SHP77 treated with DMSO at 0.1 percent for 48 hours (cell line): ENCODE measurements around the gene TARBP1.
"Not testable (repeated sequence)": the region's sequence is repeated elsewhere in the genome, so short reads cannot be mapped to it uniquely, and the experiment has no call there.

Experiments used
- DNase-seq: peaks from one replicate; lab custom pipeline; 2025; lab: John Stamatoyannopoulos, UW

The TARBP1 gene

DNA sequence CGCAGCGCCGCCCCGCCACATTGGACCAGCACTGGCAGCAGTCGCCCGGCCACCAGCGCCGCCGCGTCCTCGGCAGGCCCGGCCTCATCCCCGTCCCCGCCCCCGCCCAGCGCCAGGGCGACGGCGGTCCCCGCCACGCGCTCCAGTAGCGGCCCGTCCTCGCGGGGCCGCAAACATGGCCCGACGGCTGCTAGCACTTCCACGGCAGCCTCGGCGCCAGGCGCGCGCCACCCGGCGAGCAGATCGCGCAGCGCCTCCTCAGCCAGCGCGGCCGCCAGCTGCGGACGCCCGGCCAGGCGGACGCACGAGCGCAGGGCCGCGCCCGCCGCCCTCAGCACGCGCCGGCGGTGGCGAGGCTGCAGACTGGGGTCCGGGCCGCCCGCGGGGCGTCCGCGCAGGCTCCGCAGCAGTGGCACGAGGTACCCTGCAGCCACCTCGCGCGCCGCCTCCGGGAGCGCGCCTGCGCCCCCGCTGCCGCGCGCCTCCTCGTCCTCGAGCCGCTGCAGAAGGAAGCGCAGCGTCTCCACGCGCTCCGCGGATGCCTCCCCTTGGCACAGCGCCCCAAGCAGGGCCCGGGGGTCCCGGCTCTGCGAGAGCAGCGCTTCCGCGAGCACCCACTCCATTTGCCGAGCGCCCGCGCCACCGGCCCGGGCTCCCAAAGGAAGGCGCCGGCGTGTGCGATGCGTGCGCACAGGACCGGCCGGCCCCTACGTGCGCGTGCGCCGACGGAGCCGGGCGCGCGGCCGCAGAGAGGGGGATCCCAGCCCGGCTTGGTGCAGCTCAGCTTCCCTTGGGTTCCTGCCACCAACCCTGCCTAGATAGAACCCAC is at the start of gene TARBP1:
TARBP1 (minus strand) TSS at position 699 of the 829 bp plus-strand sequence; CDS start at position 623, 76 bp downstream.
- peak; percentile 56 for DNase-seq

- DNase-seq = no peak
Measured at GRCh38 chr1:234528074-234528865, 49.3 kb upstream of the TARBP1 start.

- no peak for DNase-seq
Measured at GRCh38 chr1:234527346-234527745, 48.4 kb upstream of the TARBP1 start.

GRCh38 chr1:234526922-234527321 is 47.9 kb upstream of the TARBP1 start:
- no peak for DNase-seq

DNA sequence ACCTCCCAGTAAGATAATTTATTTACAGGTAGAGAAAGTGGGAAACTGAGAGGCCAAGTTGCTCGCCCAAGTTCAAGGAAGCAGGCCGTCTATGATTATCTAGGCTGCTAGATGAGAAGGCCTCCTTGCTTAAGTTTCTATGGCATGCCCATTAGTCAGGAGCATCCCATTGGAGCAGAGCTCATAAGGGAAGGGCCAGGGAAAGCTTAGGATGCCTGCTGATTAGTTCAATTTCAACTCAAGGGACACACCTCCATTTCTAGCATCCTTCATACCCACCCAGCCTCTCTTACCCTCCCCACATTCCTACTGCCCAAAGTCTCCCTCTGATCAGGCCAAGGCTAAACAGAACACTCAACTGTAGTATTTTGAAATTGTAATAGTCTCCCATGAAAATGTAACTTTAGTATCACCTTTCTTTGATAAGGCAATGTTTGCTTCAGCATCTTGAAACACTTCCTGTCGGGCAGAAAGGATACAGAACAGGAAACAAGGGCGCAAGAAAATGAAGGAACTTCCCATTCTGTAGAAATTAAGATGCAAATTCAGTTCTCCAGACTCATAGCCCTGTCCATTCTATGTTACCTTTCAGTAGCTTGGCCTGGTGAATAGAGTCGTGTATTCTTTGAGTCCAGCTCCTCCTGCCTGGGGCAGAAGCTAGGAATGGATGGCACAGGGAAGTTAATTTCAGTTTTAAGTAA is 46.3 kb upstream of the TARBP1 start:
- DNase-seq = no peak

DNA sequence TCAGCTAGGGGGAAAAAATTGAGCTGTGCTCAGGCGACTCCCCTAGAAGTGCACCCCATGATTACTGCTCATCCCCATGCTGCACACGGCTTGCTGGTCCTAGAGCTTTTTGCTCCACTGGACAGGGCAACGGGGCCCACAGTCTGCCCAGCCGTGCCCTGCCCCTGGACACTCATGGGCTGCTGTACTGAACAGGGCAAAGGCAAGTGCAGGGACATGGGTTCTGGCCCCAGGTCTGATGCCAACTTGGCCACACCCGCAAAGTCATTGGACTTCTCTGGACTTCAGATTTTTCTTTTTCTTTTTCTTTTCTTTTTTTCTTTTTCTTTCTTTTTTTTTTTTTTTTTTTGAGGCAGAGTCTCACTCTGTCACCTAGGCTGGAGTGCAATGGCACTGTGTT is 42.9 kb upstream of the TARBP1 start:
- no peak for DNase-seq

DNA sequence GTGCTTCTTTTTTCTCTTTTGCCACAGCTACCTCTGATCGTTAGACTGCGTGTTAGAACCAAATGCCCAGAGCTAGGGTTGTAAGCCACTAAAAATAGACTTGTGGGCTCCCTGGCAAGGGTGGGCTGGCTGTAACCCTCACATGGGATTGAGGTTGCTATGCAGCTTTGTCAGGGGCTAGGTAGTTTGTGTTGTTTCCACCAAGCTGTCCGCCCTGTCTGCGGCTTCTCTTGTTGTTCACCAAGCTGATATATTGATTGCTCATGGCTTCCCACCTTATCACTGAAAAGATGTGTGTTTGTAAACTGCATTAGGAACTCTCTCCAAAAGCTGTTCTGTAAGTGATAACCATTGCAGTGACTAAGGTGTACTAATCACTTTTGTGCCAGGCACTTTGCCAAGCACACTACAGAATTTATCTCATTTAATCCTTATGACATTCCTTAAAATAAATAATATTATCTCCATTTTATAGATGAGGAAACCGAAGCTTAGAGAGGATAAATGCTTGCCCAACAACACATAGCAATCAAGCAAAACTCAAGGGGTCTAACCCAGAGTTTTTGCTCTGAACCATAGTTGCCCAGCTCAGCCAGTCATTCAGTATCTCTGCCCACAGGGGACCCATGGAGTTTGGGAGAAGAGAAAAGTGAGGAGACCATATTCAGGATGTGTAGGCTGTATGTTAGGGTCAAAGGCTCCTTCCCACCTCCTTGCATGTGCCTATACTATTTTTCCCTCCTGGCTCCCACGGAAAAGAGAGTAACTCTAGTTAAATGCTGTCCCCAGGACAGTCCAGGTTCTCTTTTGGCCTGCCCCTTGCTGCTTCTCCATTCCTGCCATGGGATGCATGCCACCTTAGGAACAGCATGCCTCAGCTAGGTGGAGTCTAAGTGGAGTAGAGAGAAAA is 42.2 kb upstream of the TARBP1 start:
- no peak for DNase-seq

DNA sequence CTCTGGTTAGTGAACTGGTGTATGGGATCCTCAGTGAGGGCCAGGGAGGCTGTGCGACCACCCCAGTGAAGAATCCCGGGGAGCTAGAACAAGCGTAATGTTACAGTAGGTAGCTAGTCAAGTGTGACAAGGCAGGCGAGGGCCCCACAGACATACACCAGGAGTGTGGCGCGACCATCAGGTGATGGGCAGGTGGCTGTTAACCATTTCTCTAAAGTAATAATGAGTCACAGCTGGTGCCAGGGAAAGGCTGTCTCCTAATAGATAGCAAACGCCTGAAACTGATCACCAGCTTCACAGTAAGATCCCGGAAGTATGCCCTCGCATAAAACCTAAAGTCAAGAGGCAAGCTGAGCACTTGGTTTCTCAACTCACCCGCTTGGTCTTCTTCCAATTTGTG is 40.5 kb upstream of the TARBP1 start:
- no peak for DNase-seq

DNA sequence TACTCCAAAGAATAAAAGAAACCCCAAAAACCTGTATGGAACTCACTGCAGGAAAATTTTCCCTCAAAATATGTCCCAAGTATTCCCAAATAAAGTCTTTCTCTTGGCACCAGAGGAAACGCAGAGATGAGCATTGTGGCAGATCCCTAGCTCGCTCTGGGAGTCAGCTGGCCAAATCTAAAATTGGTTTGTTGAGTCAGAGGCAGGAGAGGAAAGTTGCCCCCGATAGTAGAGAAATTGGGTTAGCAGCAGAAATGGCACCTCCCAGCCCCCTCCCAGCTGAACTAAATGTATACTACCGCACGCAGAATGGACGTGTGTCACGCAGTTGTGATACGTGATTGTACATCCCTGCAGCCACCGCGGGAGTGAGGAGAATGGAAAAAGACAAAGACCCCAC is 39.9 kb upstream of the TARBP1 start:
- no peak for DNase-seq

DNA sequence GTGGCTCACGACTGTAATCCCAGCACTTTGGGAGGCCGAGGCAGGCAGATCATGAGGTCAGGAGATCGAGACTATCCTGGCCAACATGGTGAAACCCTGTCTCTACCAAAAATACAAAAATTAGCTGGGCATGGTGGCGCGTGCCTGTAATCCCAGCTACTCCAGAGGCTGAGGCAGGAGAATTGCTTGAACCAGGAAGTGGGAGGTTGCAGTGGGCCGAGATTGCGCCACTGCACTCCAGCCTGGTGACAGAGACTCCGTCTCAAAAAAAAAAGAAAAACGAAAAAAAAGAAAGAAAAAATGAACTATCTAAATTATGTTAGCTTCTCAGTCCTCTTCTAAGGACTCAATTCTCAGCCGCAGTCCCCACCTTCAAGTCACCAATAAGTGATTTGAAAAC is 39.1 kb upstream of the TARBP1 start:
- not testable (repeated sequence) for DNase-seq

- DNase-seq = no peak
Measured at GRCh38 chr1:234517110-234517802, 38.3 kb upstream of the TARBP1 start.

DNA sequence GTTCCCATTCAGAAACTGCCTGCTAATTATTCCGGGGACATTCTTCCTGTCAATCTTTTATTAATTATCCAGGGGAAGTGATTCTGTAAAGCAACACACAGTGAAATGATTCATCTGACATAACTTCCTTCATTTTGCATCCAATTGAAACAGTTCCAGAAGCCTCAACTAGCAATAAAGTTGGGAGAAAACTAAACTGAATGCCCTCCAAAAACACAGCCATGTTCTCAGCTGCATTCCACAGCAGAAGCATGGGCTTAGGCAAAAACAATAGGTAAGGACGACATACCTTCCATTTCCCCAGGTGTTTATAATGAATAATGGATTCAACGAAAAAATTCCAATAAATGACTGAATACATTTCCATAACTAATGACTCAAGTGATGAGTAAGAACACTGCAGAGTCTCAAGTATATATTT is 36.9 kb upstream of the TARBP1 start:
- no peak for DNase-seq

- no peak for DNase-seq
Measured at GRCh38 chr1:234515411-234515810, 36.4 kb upstream of the TARBP1 start.

GRCh38 chr1:234512451-234512861 is 33.5 kb upstream of the TARBP1 start:
- DNase-seq = no peak

- DNase-seq = no peak
Measured at GRCh38 chr1:234509457-234510328, 30.7 kb upstream of the TARBP1 start.

GRCh38 chr1:234507626-234508387 is 28.8 kb upstream of the TARBP1 start:
- no peak for DNase-seq

DNA sequence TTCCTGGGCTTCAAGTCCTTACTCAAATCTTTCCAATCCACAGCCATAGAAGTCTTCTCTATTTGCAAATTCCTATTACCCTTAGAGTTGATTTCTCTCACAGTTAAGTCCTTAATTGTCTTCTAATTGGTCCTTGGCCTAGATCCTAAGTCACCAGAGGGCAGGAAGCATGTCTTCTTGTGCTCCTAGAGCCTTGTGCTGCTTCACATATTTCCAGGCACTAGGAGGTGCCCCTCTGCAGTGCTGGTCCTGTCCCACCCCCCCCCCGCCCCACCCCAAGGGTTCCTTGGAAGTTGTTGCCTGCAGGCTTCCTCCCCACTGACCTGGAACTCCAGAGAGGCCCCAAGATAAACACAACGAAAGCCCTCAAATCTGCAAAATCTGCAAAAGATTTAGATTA is 28.1 kb upstream of the TARBP1 start:
- no peak for DNase-seq

DNA sequence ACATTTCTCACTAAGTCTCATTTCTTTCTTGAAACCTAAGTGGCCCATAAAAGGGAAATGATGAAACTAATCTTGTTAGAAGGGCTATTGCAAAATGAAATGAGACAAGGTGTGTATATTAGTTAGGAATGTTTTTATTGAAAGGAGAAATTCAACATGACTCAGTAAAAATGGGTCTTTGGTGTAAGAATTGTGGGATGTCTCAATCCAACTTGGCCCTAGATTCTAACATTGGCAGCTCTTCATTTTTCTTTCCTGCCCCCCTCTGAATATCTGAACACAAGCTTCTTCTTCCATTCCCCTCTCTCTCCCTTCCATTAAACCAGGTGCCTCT is 26.8 kb upstream of the TARBP1 start:
- DNase-seq = no peak
